Stimulated activated CD8-positive, alpha-beta memory T cell treated with anti-CD3 and anti-CD28 coated beads, Interleukin-7, amount 100 ng/mL, for 48 hours (primary cell): Measurements from ENCODE around the gene RAE1.

Experiments used
- DNase-seq, 2 donors: peaks; one replicate each; pipeline ENCODE4 v3.0.0-alpha.2; 2020; ENCODE audit warnings: low read depth in 1 of 2; ENCODE audit errors: extremely low read depth in 1 of 2

Gene RAE1

DNA sequence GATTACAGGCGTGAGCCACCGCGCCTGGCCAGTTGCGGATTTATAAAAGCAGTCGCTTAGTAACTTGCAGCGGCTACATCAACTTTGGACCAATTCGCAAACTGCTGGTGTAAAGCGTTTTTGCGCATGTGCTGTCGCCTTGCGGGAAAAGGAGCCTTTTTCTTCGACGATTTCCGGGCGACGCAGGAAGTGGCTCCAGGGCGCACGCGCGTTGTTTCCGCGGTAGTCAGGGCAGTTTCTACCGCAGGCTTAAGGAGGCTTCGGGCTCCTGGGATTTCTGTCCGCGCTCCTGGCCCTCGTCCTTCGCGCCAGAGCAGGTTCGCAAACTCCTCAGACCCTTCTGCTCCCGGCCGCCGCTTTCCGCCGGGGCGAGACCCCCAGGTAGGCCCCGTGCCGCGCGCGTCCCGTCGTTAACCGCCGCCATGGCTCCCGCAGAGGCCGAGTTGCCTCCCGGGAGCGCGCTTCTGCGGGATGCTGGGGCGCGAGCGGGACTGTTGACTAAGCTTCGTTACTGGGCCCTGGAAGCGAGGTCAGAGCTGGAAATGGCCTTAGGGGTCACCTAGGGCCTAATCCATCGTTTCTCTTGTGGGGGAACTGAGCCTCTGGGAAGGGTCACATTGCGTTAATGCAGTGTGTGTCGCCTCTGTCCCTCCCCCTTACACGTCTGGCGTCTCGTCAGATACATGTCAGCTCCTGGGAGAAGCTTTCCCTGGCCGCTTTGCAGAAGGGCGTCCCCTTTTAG, at the start of gene RAE1:
RAE1 (plus strand) TSS at position 214 of the 742 bp plus-strand sequence. CDS start 2,784 bp downstream, outside the sequence.
- DNase-seq, result peak; percentile 78 to 85

- no peak for DNase-seq
Observed at GRCh38 chr20:57306747-57307146, 44.3 kb upstream of the RAE1 start.

- no peak for DNase-seq
Observed at GRCh38 chr20:57308451-57309271, 42.4 kb upstream of the RAE1 start.

GRCh38 chr20:57309544-57310115, 41.4 kb upstream of the RAE1 start:
- DNase-seq, result no peak

GRCh38 chr20:57310821-57311514, 40.1 kb upstream of the RAE1 start:
- no peak for DNase-seq

GRCh38 chr20:57312138-57312537, 38.9 kb upstream of the RAE1 start:
- DNase-seq, result no peak

DNA sequence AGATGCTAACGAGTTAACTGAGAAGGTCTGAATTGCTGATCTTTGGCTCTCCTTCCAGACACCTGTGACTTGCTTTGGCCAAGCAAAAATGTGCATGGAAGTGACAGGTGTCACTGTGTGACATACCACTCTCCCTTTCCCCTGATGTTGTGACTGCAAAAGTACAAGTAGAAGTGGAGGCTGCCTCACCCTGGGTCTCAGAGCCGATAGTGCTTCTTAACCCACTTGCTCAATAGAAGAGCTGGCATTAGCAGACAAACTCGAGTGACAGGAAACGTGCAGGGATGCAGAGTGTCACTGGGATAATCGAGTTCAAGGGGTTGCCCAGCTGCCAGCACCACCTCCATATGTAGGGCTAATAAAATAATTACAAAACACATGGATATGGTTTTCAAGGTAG, 37.8 kb upstream of the RAE1 start:
- DNase-seq, result no peak

DNA sequence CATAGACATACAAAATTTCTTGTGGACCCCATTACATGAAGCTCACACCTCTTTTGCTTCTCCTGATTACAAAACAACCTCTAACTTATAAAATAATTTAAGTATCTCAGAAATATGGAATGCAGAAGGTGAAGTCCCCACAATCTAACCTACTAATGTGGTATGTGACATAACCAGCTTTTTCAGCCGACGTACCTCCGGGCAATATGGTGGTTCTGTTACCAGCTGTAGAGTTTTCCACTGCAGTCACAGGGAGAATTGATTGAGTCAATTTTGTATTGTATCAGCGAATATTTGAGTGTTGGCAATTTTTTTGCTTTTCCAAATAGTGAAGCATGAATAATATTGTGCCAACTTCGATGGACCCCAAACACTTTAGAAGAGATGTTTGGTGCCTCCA, 37.1 kb upstream of the RAE1 start:
- DNase-seq, result no peak

DNA sequence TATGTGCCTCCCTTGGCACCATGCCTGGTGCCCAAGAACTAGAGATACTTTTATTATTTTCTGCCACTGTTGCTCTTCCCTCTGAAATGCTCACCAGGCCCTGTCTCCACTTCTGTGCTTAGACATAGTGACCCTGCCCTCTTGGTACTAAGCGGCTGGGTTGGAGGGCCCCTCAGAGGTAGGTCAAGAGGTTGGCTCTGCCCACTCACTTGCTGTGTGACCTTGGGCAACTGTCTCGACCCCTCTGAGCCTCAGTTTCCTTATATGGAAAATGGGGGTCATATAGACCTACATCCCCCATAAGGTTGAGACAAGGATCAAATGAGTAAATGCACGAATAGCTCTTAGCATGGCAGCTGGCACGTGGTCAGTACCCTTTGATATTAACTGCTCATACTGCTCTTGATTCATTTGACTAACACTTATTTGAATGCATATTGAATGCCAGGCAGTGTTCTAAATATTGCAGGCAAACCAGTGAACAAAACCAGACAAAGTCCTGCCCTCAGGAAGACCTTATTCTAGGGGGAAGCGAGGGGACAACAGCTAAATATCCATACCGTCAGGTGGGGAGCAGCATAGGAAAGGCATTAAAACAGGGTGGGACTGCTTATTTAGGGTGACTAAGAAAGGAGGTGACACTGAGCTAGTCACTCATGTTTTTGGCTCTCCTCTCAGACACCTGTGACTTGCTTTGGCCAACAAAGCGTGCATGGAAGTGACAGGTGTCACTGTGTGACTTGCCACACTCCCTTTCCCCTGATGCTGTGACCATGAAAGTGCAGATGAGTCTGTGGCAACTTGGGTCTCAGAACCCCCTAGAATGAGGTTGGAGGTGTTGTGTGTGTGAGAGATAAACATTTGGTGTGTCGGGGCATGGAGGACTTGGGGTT, 35.7 kb upstream of the RAE1 start:
- DNase-seq, result no peak

DNA sequence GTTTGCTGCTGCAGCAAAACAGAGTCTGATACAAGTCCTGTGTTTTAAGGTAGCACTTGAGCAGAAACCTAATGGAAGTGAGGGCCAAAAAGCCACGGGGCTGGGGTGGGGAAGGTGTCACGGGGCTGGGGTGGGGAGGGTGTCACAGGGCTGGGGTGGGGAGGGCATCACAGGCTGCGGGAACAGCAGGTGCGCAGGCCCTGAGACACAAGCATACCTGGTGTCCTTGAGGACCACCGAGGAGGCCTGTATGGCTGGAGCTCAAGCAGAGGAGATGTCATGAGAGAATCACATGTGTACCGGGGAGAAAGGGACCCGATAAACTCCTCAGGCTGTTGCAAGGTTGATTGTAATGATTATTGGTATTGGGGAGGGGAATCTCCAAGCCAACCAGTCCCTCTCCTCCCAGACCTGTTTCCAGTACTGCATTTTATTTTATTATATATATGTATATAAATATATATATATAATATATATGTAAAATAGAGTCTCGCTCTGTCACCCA, 35.0 kb upstream of the RAE1 start:
- no peak for DNase-seq

GRCh38 chr20:57316795-57317201, 34.3 kb upstream of the RAE1 start:
- no peak for DNase-seq

DNA sequence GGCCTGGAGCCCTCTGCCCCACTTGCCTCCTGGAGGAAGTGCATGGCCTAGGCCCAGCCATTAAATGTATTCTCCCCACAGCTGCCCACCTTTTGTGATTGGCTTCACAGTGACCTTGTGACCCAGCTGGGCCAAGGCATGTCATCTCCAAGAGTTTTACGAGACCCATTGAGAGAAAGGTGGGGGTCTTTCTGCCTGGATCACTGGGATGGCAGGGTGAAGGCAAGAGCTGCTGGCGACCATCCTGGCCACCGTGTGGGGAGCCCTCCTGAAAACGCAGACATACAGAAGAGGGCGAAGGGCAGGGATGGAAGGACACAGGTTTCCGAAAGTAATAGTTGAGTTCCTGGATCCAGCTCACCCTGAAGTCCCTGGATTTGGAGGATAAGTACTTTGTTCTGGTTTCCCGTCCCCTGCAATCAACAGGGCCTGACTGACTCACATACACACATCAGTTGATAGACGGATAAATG, 33.7 kb upstream of the RAE1 start:
- no peak for DNase-seq

DNA sequence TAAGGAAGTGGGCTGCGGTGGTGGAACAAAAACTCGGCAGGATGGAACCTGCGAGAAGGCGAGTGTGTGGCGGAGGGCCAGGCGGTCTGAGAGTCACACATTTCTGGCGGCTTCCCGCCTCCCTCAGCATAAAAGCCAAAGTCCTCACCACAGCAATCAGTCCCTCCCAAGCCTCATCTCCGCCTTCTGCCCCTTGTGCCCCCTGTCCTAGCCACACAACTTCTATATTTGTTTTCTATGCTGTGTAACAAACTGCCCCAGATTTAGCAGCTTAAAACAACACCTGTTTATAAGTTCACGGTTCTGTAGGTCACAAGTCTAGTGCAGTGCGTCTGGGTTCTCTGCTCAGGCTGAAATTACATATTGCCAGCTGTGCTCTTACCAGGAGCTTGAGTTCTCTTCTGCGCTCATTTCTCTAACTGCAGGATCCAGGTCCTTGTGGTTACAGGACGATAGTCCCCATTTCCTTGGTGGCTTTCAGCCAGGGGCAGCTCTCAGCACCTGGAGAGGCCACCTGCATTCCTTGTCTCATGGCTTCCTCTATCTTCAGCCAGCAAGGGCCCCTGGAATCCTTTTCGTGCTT, 33.2 kb upstream of the RAE1 start:
- no peak for DNase-seq

GRCh38 chr20:57319584-57319983, 31.5 kb upstream of the RAE1 start:
- DNase-seq, result no peak

DNA sequence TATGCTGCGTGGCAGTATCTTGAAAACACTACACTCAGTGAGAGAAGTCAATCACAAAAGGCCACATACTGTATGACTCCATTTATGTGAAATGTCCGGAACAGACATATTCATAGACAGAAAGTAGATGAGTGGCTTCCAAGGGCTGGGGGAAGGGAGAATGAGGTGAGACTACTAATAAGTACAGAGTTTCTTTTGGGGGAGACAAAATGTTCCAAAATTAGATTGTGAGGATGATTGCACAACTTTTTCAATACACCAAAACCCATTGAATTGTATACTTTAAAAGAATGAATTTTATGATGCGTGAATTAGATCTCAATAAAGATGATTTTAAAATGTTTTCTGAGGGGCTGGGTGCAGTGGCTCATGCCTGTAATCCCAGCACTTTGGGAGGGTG, 30.7 kb upstream of the RAE1 start:
- no peak for DNase-seq

DNA sequence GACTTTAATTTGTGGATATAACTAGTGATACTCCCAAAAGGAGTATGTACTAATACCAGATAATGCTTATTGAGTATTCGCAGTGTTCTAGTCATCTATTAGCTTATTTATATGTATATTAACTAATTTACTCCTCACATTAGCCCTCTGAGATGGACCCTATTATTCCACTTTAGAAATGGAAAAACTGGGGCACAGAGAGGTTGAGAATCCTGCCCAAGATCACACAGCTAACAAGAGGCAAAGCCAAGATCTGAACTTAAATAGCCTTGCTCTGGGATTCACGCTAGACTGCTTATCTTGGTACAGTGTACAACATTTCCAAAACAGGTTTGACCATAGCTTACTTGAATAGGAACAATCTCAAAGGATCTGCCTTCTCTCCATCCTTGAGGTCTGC, 29.9 kb upstream of the RAE1 start:
- no peak for DNase-seq

DNA sequence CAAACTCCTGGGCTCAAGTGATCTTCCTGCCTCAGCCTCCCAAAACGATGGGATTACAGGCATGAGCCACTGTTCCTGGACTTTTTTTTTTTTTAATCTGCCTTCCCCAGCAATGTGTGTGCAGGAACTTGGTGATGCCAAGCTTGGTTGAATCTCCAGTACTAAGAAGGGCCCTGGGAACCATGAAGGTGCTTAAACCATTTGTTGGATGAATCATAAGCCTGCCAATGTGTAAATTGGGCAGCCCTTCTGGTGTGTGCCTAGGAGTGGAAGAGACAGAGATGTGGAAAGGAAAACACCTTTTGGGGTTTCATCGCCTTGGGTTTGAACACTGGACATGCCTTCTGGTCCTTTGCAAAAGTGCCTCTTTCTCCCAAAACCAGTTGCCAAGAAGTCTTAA, 28.6 kb upstream of the RAE1 start:
- no peak for DNase-seq

GRCh38 chr20:57323034-57323433, 28.0 kb upstream of the RAE1 start:
- DNase-seq, result no peak

GRCh38 chr20:57325632-57326356, 25.3 kb upstream of the RAE1 start:
- no peak for DNase-seq
